Small intestine (tissue), 7 donors: ENCODE results near the gene B3GALT5. TPM values are rescaled to one million over a fixed set of nuclear protein-coding genes. Genes with fewer than 3 reads are reported as not detected.
"Not testable (repeated sequence)": the region's sequence is repeated elsewhere in the genome, so short reads cannot be mapped to it uniquely, and the experiment has no call there.

ENCODE experiments used
- DNase-seq, 2 donors: peaks; one replicate each; pipeline versions ENCODE4 v3.0.0 to v3.0.0-alpha.2; 2013
- FAIRE-seq: peaks from 2 replicates; lab custom pipeline; 2012; peaks lifted over from hg19 to GRCh38; lab: Jason Lieb, UNC
- H3K27ac ChIP-seq, 3 donors: one replicate each; pipeline ENCODE4 v1.5.1; 2013; ENCODE audit warnings: low read length in 2 of 3, mild to moderate bottlenecking in 2 of 3, control low read depth in 1 of 3, inconsistent platforms in 1 of 3, low read depth in 1 of 3, moderate library complexity in 1 of 3
- H3K27me3 ChIP-seq, 3 donors: one replicate each; pipeline ENCODE4 v1.6.1; 2013; ENCODE audit warnings: low read length in 3 of 3, inconsistent platforms in 1 of 3; ENCODE audit not compliant: control insufficient read depth in 3 of 3, insufficient read depth in 3 of 3
- H3K36me3 ChIP-seq, 3 donors: one replicate each; pipeline ENCODE4 v1.6.1; 2013; ENCODE audit warnings: low read length in 3 of 3, inconsistent platforms in 1 of 3, low read depth in 1 of 3, mild to moderate bottlenecking in 1 of 3, moderate library complexity in 1 of 3; ENCODE audit not compliant: control insufficient read depth in 3 of 3, insufficient read depth in 2 of 3
- H3K4me1 ChIP-seq, 3 donors: one replicate each; pipeline ENCODE4 v1.6.1; 2013; ENCODE audit warnings: low read length in 2 of 3, inconsistent platforms in 1 of 3, low read depth in 1 of 3, mild to moderate bottlenecking in 1 of 3, moderate library complexity in 1 of 3; ENCODE audit not compliant: control insufficient read depth in 3 of 3, insufficient read depth in 2 of 3
- H3K4me3 ChIP-seq, 3 donors: one replicate each; pipeline ENCODE4 v1.5.1; 2013; ENCODE audit warnings: low read length in 3 of 3, control low read depth in 1 of 3, inconsistent platforms in 1 of 3, low read depth in 1 of 3, mild to moderate bottlenecking in 1 of 3, moderate library complexity in 1 of 3
- H3K9me3 ChIP-seq, 2 donors: one replicate each; pipeline ENCODE4 v1.6.1; 2013; ENCODE audit warnings: low read depth in 1 of 2, low read length in 1 of 2; ENCODE audit not compliant: control insufficient read depth in 2 of 2, insufficient read depth in 1 of 2
- WGBS, 3 donors: extraction: QIAGEN DNeasy Blood & Tissue Kit; methylation state at CpG; one replicate each; pipeline ENCODE4 v1.1.7; 2013; 5-methylcytosine and 5-hydroxymethylcytosine counted together
- polyA plus RNA-seq, 4 donors: library from polyadenylated mRNA; stranded (reverse) in 3 of 4; unstranded in 1 of 4; fragments of 200-250 nt in 3 of 4; fragments of 120-200 nt in 1 of 4; gene quantifications; one replicate each; pipeline versions ENCODE4 v1.2.1 to v1.2.3, GENCODE V29; 2013
- donor health status: healthy with polysubstance abuse.
- donor health status: control.
- donor health status: control.
- donor health status: Bipolar disorder and iron deficiency.
- donor health status: healthy.

Gene B3GALT5
- polyA plus RNA-seq, 4 donors = 7.6 to 19.5 (median 14.9) TPM

DNA sequence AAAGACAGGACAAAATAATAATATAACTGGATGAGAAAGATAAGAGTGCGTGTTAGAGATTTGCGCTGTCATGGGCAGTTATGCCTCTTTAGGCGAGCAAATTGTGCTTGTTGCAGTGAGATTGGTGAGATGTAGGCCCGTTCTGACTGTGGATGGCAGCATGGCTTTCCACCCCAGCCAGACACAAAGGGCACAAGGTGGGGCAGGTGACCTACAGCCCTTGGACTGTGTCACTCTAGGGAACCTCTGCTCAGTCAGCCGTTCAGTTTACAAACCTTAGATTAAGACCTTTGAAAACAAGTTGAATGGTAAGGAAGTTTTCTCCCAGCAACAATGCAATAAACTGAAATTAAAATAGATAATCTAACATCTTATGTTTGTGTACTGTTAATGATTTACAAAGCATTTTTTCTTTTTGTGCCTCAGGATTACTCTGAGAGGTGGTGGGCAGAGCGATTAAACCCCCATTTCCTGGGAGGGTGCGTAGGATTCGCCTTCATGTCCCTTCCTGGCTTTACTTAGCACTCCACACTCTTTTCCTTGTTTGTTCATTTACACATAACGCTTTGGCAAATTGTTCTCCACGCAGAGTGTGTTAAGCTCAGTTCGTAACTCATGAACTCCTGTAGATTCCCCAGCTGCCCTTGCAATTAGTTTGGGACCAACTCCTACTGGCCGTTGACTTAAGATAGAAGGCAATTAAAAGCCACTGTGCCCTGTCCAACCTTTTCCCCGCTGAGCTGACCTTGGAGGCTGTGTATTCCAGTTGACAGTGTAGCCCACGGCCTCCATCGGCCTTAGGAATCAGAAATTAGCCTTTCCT, 74.1 kb downstream of the B3GALT5 start:
- Histone ChIP-seq H3K4me3 (no peak overlapping the region), H3K36me3 (no peaks in the 10 kb centered on the region), H3K27me3 (no peaks in the 10 kb centered on the region), H3K9me3 (peaks cover 0 to 5% of the 10 kb centered on the region in 2 donors), H3K27ac (peak overlapping the region; percentile 49 to 87 (median 84)), H3K4me1 (peaks cover 0 to 13% (median 7%) of the 10 kb centered on the region in 3 donors)
- WGBS, 3 donors = 13 to 59% (median 32%) methylated on average over 15 of the region's 15 CpGs
- DNase-seq (peak; percentile 87 to 97), FAIRE-seq (peak; percentile 15)

DNA sequence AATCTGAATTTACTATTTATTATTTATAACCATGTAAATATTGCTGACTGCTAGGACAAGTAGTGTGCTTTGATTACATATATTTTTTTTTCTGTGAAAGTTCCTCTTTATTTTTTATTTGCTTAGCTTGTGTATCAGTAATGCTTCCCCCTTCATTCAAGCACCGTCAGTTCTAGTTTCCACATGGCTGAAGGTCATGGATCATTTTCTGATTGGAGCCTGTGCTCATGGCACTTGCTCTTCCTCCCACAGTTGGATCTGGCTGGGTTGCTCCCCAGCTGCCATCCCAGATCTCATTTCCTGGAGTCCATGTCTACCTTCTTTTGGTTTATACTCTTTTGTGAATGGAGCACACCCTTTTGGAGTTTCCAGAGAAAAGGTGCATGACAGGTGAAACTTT, 75.3 kb downstream of the B3GALT5 start:
- peaks cover 0 to 5% of the 10 kb centered on the region in 2 donors for H3K9me3 ChIP-seq

DNA sequence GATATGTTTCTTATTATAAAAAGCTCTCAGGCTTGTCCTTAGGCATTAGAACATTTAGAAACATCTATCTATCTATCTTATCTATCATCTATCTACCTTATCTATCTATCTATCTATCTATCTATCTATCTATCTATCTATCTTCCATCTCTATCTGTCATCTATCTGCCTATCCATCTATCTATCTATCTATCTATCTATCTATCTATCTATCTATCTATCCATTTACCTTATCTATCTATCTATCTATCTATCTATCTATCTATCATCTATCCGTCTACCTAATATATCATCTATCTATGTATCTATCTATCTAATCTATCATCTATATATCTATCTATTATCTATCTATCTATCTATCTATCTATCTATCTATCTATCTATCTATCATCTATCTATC, 77.1 kb downstream of the B3GALT5 start:
- not testable (repeated sequence) for H3K9me3 ChIP-seq, DNase-seq, H3K27me3 ChIP-seq, FAIRE-seq, H3K36me3 ChIP-seq, H3K27ac ChIP-seq, H3K4me3 ChIP-seq
- H3K4me1 ChIP-seq = peaks cover 0 to 11% (median 7%) of the 10 kb centered on the region in 3 donors
- WGBS, 3 donors = 89 to 91% (median 91%) methylated on average over 1 of the region's 1 CpG

More for the DNA sequence above, 75.3 kb downstream of the B3GALT5 start:
- DNase-seq (peak in 1 of 2 donors; percentile 40), FAIRE-seq (no peak)
- 0 to 35% (median 15%) methylated on average over 1 of the region's 1 CpG for WGBS, 3 donors
- Histone ChIP-seq H3K4me1 (peaks cover 0 to 13% (median 7%) of the 10 kb centered on the region in 3 donors), H3K36me3 (no peaks in the 10 kb centered on the region), H3K27me3 (no peaks in the 10 kb centered on the region), H3K27ac (peak overlapping the region in 2 of 3 donors; percentile 67 to 87), H3K4me3 (no peak overlapping the region)

DNA sequence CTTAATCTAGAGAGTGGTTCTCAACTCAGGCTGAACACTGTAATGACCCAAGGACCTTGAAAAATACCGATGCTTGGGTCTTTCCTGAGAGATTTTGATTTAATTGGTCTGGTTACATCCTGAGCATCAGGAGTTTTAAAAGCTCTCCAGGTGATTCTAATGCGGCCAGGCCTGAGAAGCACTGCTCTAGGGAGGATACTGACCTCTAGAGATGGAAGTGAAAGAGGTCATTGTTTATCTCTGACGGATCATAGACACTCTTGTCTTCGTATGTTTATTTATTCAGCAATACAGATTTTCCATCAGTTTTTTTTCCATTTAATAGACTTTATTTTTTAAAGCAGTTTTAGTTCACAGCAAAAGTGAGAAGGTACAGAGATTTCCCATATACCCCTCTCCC, 77.7 kb downstream of the B3GALT5 start:
- H3K4me3 ChIP-seq = no peak overlapping the region
- H3K36me3 ChIP-seq = no peaks in the 10 kb centered on the region
- no peak overlapping the region for H3K27ac ChIP-seq
- 69 to 86% (median 77%) methylated on average over 4 of the region's 4 CpGs for WGBS, 3 donors
- peaks cover 0 to 9% (median 7%) of the 10 kb centered on the region in 3 donors for H3K4me1 ChIP-seq
- no peak for FAIRE-seq
- H3K9me3 ChIP-seq = no peaks in the 10 kb centered on the region
- no peaks in the 10 kb centered on the region for H3K27me3 ChIP-seq
- no peak for DNase-seq

DNA sequence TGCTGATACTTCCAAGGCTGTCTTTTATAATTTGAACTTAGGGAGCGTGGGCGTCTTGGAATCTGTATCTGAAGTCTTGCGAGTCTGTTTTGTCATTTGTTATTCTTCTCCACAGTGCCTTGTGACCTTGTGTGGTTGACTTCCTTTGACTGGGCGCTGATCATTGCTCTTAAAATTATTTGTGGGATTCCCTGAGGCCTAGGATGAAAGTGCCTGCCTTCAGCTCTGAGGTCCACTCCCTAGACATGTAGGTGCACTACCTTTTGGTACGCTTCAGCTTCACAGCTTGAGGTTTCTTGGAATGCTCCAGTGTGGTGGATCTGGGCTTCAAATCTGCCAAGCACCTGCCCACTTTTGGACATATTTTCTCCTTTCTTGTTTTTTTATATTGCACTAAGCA, 82.0 kb downstream of the B3GALT5 start:
- 89 to 93% (median 92%) methylated on average over 5 of the region's 5 CpGs for WGBS, 3 donors
- no peaks in the 10 kb centered on the region for H3K27me3 ChIP-seq
- H3K36me3 ChIP-seq = no peaks in the 10 kb centered on the region
- H3K27ac ChIP-seq = no peak overlapping the region
- no peak overlapping the region for H3K4me3 ChIP-seq
- FAIRE-seq = no peak
- H3K4me1 ChIP-seq = no peaks in the 10 kb centered on the region
- no peaks in the 10 kb centered on the region for H3K9me3 ChIP-seq
- DNase-seq = no peak

DNA sequence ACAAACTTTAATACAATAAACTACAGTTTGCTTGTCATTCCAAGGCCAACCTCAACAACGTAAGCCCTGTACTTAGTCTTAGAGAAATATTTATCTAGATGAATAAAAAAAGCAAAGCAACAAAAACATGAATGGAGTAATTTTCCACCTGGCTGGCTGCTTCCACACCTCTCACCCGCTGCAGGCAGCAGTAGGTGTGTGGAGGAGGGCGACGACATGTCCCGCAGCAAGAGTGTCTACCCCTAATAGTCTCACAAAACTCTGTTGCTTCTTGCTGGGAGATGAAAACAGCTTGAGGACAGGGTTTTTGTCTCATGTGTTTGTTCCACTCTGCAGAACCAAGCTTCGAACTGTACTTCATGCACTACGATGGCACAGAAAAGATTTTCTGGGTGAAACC, 83.5 kb downstream of the B3GALT5 start:
- no peaks in the 10 kb centered on the region for H3K9me3 ChIP-seq
- DNase-seq (no peak), FAIRE-seq (no peak)
- no peak overlapping the region for H3K4me3 ChIP-seq
- WGBS, 3 donors = 63 to 87% (median 65%) methylated on average over 7 of the region's 7 CpGs
- no peak overlapping the region for H3K27ac ChIP-seq
- H3K4me1 ChIP-seq = no peaks in the 10 kb centered on the region
- H3K27me3 ChIP-seq = no peaks in the 10 kb centered on the region
- H3K36me3 ChIP-seq = no peaks in the 10 kb centered on the region

DNA sequence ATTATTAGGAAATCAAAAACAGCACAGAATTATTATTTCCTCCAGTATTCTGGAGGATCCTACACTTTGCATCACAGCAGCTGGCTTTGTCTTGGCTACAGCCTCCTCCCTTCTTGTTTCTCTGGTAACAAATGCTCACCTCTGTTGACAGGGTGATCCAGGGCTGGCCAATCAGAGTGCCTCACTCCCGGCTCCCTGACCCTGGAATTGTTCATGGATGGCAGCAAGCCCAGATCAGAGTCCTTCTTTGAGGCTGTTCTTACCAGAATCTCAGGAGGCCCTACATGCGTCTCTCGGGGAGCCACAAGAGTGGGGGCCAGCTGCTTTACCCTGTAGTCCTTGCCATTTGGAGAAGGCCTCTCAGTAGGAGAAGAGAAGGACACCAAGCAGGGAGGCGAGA, 83.9 kb downstream of the B3GALT5 start:
- 30 to 51% (median 40%) methylated on average over 4 of the region's 4 CpGs for WGBS, 3 donors
- Histone ChIP-seq H3K36me3 (no peaks in the 10 kb centered on the region), H3K4me3 (no peak overlapping the region), H3K27ac (no peak overlapping the region), H3K4me1 (no peaks in the 10 kb centered on the region), H3K27me3 (no peaks in the 10 kb centered on the region), H3K9me3 (no peaks in the 10 kb centered on the region)
- DNase-seq (peak; percentile 64 to 83), FAIRE-seq (no peak)

DNA sequence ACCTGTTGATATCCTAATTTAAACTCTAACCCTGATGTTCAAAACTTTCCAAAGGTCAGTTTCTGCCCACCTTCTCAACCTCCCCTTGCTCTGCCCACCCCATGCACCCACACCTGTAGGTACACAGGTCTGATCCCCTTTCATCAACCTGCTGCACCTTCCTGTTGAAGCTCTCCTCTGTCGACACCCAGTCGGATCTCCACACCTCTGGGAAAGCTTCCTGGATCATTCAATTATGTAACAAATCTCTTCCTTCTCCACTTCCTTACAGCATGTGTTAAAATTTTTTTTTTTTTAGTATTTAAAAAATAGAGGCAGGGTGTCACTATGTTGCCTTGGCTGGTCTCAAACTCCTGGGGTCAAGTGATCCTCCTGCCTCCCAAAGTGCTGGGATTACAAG, 87.6 kb downstream of the B3GALT5 start:
- no peak for FAIRE-seq
- H3K27me3 ChIP-seq = no peaks in the 10 kb centered on the region
- H3K4me3 ChIP-seq = no peak overlapping the region
- no peak overlapping the region for H3K27ac ChIP-seq
- H3K4me1 ChIP-seq = peaks cover 0 to 2% (median 0%) of the 10 kb centered on the region in 3 donors
- WGBS, 3 donors = 63 to 77% (median 77%) methylated on average over 2 of the region's 2 CpGs
- H3K36me3 ChIP-seq = no peaks in the 10 kb centered on the region
- H3K9me3 ChIP-seq = peaks cover 0 to 18% of the 10 kb centered on the region in 2 donors
- DNase-seq = no peak
